GM18951 (cell line): ENCODE measurements around the gene C1RL.
"Not testable (repeated sequence)": the region's sequence is repeated elsewhere in the genome, so short reads cannot be mapped to it uniquely, and the experiment has no call there.

Experiments used
- POLR2A ChIP-seq: IDR thresholded peaks from 4 replicates; pipeline ENCODE4 v1.6.1; 2011; ENCODE audit warnings: mild to moderate bottlenecking; ENCODE audit not compliant: insufficient read length, insufficient read depth; ENCODE audit errors: extremely low read depth
- in situ Hi-C: fragments of 300-500 bp; cut with MboI; formaldehyde crosslinking; loops from one replicate; pipeline ENCODE4 v1.12.0; 2022; ENCODE audit warnings: low sequenced_read_pairs, mixed read lengths, inconsistent platforms; ENCODE audit not compliant: unreplicated experiment

Gene C1RL

DNA sequence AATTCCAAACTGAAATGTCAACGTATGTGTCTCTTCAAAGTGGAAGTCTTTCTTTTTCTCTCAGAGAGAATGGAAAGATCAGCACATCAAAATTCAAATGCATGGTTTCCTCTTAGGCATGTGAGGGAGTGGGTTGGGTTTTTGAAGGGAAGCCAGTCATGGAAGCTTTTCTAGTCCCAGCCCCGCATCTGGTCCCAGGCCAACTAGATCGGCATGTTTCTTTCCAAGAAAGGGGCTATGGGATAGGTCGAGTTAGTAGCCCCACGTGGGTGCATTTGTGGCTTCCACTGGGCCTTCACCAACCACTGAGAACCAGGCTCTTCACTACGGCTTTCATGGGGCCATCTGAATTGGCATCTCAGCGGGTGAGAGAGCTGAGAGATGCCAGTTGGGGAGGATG is 41.9 kb downstream of the C1RL start:
- in situ Hi-C loops: no loop called here
- no peak for TF ChIP-seq POLR2A

DNA sequence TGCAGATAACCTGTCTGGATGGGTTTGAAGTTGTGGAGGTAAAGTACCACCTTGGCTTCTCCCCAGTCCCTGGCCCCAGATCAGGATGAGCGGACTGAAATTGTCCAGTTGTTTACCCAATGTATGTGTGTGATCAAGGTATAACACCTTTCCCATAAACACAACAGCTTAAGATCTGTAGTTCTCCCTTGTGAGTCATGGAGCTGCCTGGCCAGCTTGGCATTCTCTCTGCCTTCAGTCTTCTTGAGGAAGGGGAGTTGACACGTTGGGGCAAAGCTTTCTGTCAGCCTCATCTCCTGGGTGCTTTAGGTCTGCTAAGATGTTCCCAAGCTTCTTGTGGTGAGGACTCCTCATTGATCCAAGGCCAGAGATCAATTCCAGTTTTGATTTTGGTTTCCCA is 42.4 kb downstream of the C1RL start:
- no peak for TF ChIP-seq POLR2A
- in situ Hi-C loops: no loop called here

DNA sequence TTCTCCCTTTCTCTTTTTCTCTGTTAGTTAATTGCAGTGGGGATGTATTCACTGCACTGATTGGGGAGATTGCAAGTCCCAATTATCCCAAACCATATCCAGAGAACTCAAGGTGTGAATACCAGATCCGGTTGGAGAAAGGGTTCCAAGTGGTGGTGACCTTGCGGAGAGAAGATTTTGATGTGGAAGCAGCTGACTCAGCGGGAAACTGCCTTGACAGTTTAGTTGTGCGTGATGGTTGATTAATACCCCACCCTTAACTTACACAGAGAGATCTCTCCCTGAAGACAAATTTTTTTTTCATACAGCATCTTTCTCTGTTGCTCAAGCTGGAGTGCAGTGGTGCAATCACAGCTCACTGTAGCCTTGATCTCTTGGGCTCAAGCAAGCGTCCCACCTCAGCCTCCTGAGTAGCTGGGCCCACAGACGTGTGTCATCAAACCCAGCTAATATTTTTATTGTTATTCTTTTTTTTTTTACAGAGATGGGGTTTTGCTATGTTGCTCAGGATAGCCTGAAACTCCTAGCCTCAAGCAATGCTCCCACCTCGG is 43.9 kb downstream of the C1RL start:
- no peak for TF ChIP-seq POLR2A
- in situ Hi-C loops: no loop called here

DNA sequence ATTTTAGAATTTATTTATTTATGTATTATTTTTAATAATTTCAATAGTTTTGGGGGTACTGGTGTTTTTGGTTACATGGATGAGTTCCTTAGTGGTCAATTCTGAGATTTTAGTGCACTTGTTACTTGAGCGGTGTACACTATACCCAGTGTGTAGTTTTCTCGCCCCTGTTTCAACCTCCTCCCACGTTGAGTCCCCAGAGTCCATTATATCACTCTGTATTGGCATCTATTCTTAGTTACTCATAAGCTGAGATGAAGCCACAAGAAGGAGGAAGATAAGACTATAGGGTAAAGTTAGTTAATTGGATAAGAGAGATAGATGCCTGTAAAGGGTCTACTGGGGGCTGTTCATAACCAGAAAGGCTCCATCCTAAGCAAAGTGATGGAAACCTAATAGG is 44.5 kb downstream of the C1RL start:
- in situ Hi-C loops: no loop called here
- TF ChIP-seq POLR2A: no peak

DNA sequence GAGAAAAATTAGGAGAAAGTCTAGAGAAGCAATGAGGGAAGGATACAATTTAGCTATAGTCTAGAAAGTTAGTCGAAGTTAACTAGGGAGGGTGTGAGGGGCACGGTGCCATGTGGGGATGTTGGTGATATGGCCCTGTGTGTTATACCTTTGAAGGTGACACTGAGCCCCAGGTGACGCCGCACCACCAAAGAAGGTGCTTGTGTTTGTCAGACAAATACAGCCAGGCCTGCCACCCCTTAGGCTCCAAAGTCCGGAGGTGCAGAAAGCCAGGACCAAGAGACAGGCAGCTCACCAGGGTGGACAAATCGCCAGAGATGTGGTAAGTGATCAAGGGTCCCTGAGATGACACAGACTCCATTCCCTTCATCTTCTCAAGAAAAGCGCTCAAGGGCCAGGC is 47.4 kb downstream of the C1RL start:
- no peak for TF ChIP-seq POLR2A
- in situ Hi-C loops: no loop called here

DNA sequence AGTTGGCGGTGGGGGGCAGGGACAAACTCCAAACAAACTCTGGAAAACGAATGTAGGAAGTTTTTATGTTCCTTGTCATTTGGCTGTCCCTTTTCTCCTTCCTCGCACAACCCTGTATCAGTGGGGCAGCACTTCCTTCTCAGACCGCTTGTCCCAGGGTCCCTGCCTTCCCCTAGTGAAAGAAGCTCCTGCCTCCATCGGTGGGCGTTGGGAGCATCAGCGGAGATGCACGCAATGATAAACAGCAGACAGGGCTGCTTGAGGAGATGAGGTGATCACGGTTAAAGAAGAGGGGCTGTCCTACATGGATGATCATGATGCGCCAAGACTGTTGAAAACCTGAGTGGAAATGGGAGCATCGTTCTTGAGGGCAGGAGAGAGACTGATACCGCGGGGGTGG is 47.9 kb downstream of the C1RL start:
- no peak for TF ChIP-seq POLR2A
- in situ Hi-C loops: no loop called here

DNA sequence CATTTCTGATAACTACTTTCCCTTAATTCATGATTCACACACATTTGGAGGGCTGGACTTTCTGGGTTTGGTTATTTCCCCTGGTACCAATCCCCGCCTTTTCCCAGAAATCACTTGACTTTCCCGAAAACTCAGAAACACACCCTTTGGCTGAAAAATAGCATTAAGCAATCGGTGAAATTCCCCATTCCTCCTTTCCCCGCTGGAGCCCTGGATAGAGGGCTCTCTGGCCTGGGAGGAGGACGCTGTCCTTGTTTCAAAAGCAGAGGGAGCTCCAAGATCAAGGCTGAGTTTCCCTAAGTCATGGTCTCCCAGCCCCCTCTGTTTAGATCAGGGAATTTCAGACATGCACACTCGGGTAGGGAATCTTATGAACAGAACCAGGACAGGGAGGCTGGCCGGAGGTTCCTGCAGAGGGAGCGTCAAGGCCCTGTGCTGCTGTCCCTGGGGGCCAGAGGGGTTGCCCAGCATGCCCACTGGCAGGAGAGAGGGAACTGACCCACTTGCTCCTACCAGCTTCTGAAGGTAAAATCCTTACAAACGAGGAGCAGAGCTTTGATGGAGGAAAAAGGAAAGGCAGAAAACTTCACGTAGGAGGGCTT is 48.6 kb downstream of the C1RL start, which contains the start of gene C1S:
TSS of gene C1S (plus strand) at position 366 of the 602 bp plus-strand sequence. CDS start 1,195 bp downstream, outside the sequence.
- TF ChIP-seq POLR2A: no peak
- in situ Hi-C loops: no loop called here

DNA sequence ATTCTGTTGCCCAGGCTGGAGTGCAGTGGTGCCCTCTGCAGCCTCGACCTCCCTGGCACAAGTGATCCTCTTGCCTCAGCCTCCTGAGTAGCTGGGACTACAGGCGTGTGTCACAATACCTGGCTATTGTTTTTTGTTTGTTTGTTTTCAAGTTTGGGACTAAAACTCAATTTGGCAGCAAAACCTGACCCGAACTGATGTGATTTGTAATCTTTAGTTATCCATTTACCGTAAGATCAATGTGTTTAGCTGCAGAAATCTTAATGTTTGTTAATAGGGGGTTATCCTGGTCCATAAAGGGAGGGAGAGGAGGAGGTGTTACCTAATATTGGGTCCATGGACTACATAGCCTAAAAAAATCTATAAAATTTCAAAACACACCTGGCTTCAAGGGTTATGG is 49.2 kb downstream of the C1RL start:
- no peak for TF ChIP-seq POLR2A
- in situ Hi-C loops: no loop called here

DNA sequence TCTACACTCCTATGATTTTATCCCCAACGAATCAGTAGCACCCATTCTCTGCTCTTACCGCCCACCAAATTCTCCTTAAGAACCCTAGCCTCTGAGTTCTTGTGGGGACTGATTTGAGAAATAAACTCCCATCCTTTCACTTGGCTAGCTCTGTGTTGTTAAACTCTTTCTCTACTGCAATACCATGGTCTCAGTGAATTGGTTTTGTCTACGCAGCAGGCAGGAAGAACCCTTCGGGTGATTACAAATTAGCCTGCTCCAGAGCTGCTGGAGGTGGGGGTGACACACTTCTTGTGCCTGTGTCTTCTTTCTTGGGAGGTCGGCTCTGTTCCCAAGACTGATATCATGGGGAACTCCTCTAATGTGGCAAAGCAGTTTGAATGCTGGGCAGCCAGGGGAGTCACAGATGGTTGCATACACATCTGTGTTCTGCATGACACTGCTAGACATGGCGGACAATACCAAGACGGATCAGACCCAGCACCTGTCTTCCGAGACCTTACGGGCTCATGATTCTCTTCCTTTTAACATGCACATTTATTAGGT is 50.1 kb downstream of the C1RL start:
- TF ChIP-seq POLR2A: no peak
- in situ Hi-C loops: no loop called here

DNA sequence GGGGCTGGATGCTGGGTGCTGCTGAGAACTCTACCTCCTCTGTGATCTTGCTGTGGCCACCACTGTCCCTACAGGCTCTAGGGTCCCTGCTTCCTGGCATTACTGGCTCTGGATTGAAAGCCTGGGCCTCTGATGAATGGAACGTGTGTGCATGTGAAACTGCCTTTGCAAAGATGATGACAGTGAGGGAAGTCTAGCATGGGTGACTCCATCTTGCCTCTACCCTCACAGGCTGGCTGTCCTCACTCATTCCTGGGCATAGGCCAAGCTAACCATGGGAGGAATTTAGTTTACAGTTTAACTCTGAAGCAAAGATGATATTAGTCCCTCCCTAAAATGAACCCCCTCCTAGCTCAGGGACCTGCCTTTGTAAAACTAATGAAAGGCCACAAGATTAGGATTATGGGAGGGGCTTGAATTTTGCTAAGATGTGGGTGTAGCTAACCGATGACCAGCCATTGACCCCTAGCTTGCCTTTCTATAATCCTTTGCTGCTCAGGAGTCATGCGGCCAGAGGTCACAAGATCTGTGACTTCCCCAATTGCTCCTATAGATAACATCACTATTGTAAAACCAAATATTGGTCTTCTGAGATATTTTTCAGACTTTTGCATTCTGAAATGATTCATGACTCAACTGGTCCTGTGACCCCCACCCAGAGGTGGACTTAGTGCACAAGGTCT is 50.7 kb downstream of the C1RL start:
- in situ Hi-C loops: no loop called here
- no peak for TF ChIP-seq POLR2A

DNA sequence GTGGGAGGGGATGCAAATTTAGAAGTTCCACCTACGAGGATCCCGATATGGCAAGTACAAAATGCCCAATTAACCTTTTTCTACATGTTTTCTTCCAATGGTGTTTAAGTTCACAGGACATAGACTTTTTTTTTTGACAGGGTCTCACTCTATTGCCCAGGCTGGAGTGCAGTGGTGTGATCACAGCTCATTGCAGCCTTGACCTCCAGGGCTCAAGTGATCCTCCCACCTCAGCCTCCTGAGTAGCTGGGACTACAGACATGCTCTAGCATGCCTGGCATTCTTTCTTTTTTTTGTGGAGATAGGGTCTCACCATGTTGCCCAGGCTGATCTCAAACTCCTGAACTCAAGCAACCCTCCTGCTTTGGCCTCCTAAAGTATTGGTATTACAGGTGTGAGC is 53.3 kb downstream of the C1RL start:
- in situ Hi-C loops: not testable (repeated sequence)

DNA sequence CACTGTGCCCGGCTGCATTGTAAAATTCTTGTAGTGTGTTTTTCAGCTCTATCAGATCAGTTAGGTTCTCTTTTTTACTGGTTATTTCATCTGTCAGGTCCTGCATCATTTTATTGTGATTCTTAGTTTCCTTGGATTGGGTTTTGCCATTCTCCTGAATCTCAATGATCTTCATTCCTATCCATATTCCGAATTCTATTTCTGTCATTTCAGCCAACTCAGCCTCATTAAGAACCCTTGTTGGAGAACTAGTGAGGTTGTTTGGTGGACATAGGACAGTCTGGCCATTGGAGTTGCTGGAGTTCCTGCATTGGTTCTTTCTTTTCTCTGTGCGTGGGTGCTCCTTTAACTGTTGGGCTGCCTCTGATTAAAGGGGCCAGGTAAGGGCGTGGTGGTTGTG is 54.1 kb downstream of the C1RL start:
- TF ChIP-seq POLR2A: no peak
- in situ Hi-C loops: no loop called here

DNA sequence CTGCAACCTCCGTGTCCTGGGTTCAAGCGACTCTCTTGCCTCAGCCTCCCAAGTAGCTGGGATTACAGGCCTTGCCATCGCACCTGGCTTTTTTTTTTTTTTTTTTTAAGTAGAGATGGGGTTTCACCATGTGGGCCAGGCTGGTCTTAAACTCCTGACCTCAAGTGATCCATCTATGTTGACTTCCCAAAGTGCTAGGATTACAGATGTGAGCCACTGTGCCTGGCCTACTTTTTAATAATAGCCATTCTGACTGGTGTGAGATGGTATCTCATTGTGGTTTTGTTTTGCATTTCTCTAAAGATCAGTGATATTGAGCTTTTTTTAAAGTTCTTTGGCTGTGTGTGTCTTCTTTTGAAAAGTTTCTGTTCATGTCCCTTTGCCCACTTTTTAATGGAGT is 59.0 kb downstream of the C1RL start:
- in situ Hi-C loops: not testable (repeated sequence)

DNA sequence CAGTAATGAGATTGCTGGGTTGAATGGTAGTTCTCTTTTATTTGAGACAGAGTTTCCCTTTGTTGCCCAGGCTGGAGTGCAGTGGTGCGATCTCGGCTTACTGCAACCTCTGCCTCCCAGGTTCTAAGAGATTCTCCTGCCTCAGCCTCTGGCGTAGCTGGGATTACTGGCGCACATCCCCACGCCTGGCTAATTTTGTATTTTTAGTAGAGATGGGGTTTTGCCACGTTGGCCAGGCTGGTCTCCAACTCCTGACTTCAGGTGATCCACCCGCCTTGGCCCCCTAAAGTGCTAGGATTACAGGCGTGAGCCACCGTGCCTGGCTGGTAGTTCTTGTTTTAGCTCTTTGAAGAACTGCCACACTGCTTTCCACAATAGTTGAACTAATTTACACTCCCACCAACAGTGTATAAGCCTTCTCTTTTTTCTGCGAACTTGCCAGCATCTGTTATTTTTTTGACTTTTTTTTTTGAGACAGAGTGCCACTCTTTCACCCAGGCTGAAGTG is 59.5 kb downstream of the C1RL start:
- in situ Hi-C loops: not testable (repeated sequence)
